ENCODE measurements around the gene SLC17A5. TPM values are rescaled to one million over a fixed set of nuclear protein-coding genes. Genes with fewer than 3 reads are reported as not detected.
"Not testable (repeated sequence)": the region's sequence is repeated elsewhere in the genome, so short reads cannot be mapped to it uniquely, and the experiment has no call there.

The SLC17A5 gene
- polyA plus RNA-seq, 1 donor: 14.5 TPM

GRCh38 chr6:73613806-73614536 lies 39.8 kb downstream of the SLC17A5 start:
- DNase-seq (ENCODE audit: low read depth): no peak

- no peak for DNase-seq (ENCODE audit: low read depth)
These were observed 41.2 kb downstream of the SLC17A5 start for GRCh38 chr6:73612611-73613010.

GRCh38 chr6:73610444-73611275 lies 43.1 kb downstream of the SLC17A5 start:
- DNase-seq (ENCODE audit: low read depth): peak; percentile 44

- DNase-seq (ENCODE audit: low read depth): no peak
These were observed 45.0 kb downstream of the SLC17A5 start for GRCh38 chr6:73608761-73609160.

GRCh38 chr6:73606428-73606827 lies 47.4 kb downstream of the SLC17A5 start:
- DNase-seq (ENCODE audit: low read depth): no peak

- no peak for DNase-seq (ENCODE audit: low read depth)
These were observed 49.3 kb downstream of the SLC17A5 start for GRCh38 chr6:73604461-73604860.

- no peak for DNase-seq (ENCODE audit: low read depth)
These were observed 49.8 kb downstream of the SLC17A5 start for GRCh38 chr6:73604020-73604419.

- DNase-seq (ENCODE audit: low read depth): no peak
These were observed 67.3 kb downstream of the SLC17A5 start for GRCh38 chr6:73586416-73586974.

GRCh38 chr6:73585566-73586415 lies 68.0 kb downstream of the SLC17A5 start:
- peak; percentile 71 for DNase-seq (ENCODE audit: low read depth)

- no peak for DNase-seq (ENCODE audit: low read depth)
These were observed 72.5 kb downstream of the SLC17A5 start for GRCh38 chr6:73581293-73581692.

- DNase-seq (ENCODE audit: low read depth): peak; percentile 62
These were observed 73.3 kb downstream of the SLC17A5 start for GRCh38 chr6:73580247-73581149.

GRCh38 chr6:73579851-73580246 lies 73.9 kb downstream of the SLC17A5 start:
- DNase-seq (ENCODE audit: low read depth): no peak

- DNase-seq (ENCODE audit: low read depth): no peak
These were observed 74.4 kb downstream of the SLC17A5 start for GRCh38 chr6:73579389-73579788.

GRCh38 chr6:73577676-73578075 lies 76.1 kb downstream of the SLC17A5 start:
- no peak for DNase-seq (ENCODE audit: low read depth)

- not testable (repeated sequence) for DNase-seq (ENCODE audit: low read depth)
These were observed 81.3 kb downstream of the SLC17A5 start for GRCh38 chr6:73572531-73572930.

GRCh38 chr6:73571218-73572181 lies 82.3 kb downstream of the SLC17A5 start:
- DNase-seq (ENCODE audit: low read depth): not testable (repeated sequence)

GRCh38 chr6:73569121-73569520 lies 84.7 kb downstream of the SLC17A5 start:
- DNase-seq (ENCODE audit: low read depth): no peak

GRCh38 chr6:73566954-73567591 lies 86.7 kb downstream of the SLC17A5 start:
- no peak for DNase-seq (ENCODE audit: low read depth)

- not testable (repeated sequence) for DNase-seq (ENCODE audit: low read depth)
These were observed 87.3 kb downstream of the SLC17A5 start for GRCh38 chr6:73566486-73566871.

Measured in forelimb muscle (tissue), 1 donor.